Activated gamma-delta T cell treated with anti-CD3 and anti-CD28 coated beads, Interleukin-2, amount 50 U/mL, for 16 hours (primary cell): ENCODE measurements around the gene FRMD4A.

Experiments used
- DNase-seq: peaks from one replicate; pipeline ENCODE4 v3.0.0-alpha.2; 2020; ENCODE audit warnings: low read depth

FRMD4A gene

DNA sequence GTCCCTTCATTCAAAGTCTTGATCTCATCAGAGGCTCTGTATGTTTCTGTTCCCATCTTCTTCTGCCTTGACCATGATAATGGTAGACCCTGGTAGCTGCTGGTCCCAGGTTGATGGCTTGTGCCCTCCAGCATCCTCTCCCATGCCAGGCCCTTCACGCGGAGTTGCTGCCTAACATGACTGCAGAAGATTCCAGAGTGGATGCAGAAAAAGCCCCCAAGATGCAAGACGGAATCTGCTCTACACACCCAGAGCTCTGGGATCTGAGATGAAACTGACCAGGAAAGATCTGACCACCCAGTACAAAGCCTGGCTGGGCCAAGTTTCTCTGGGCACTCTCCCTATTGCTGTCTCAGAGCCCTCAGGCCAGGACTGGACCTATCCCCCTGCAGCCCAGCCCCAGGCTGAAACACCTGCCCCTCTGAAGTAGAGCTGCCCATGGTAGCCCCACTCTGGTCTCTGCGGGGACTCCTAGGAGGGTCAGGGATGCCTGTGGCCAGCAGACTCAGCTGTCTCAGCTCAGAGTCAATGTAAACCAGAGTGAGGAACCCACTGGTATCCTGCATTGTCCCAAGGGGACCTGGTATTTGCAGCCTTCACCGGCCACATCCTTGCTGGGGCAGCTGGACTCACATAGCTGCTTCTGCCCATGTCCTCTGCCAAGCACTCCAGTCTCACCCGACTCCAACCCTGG lies 9.5 kb upstream of the FRMD4A start:
- DNase-seq: no peak

DNA sequence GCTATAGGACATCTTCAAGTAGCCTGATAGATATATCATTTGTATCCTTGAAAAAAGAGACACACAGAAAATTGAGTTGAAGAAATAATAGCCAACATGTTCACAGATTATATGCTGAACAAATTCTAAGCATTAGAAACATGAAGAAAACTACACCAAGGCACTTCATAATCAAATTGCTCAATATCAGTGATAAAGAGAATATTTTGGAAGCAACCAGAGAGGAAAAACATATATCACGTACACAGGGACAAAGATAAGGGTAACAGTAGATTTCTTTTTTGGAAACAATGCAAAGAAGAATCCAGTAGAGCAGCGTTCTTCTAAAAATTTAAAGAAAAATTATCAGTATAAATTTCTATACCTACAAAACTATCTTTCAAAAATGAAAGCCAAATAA lies 6.0 kb upstream of the FRMD4A start:
- DNase-seq: no peak

DNA sequence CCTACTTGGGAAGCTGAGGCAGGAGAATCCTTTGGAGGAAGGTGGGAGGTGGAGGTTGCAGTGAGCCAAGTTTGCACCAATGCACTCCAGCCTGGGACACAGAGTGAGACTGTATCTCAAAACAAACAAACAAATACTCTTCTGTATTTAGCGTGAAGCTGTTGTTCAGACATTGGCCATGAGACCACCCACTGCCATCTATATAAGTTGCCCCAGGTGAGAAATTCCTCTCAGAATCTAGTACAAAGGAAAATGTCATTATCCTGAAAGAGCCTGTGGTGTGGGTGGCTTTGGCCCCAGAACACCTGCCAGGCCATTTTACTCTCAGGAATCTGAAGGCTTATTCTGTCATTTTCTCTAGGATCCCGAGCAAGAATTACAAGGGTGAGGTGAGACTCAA lies 4.0 kb upstream of the FRMD4A start:
- DNase-seq: no peak

DNA sequence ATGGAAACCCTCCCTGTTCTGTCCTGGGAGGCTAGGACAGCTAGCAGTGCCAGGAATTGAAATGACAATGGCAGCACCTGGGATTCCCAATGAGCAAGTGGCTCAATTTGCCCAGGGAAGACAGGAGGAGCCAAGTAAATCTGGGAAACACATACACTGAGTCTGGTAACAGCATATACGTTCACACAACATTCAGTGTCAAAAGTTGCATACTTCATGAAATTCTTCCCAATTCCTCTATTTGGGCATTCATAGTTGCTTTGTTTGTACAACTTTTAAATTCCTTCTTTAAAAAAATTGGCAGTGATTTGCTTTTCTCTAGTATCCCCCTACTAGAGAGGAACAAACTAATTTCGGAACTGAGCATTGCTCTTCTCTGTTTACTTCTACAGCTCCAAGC lies 2.9 kb upstream of the FRMD4A start:
- no peak for DNase-seq

DNA sequence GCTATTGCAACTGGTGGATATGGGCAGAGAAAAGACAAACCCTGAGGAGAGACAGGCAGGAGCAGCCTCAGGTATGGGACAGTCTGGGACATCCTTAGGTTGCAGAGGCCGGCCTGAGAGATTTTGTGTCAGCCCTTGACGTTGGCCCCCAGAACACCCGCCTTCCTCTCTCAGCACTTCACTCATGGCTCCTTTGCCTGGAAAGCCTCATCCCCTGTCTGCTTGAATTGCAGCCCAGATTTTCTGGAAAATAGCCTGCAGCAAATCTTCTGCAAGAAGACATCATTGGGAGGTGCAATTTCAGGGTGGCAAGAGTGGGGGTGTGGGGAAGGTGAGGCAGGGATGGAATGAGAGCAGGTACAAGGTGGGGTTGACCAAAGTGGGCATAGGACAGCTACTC lies 2.2 kb upstream of the FRMD4A start:
- DNase-seq: no peak

DNA sequence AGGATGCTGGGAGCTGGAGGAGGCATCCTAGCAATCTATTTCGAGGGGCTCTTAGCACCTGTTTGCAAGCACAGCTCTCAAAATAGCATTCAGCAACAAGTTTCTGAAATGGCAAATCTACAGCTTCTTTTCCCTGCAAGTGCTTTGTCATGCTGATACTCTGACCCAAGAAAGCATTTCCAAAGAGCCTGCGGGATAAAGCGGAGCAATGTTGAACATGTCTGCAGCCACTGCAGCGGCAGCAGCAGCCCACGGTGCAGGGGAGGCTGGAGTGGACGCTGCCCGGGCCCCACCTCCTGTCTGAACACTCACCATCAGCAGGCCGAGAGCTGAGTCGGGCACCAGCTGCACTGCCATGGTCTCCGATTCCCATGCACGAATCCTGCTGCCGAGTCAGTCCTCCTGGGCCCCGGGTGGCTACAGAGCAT lies 964 bp downstream of the FRMD4A start:
- DNase-seq: no peak

DNA sequence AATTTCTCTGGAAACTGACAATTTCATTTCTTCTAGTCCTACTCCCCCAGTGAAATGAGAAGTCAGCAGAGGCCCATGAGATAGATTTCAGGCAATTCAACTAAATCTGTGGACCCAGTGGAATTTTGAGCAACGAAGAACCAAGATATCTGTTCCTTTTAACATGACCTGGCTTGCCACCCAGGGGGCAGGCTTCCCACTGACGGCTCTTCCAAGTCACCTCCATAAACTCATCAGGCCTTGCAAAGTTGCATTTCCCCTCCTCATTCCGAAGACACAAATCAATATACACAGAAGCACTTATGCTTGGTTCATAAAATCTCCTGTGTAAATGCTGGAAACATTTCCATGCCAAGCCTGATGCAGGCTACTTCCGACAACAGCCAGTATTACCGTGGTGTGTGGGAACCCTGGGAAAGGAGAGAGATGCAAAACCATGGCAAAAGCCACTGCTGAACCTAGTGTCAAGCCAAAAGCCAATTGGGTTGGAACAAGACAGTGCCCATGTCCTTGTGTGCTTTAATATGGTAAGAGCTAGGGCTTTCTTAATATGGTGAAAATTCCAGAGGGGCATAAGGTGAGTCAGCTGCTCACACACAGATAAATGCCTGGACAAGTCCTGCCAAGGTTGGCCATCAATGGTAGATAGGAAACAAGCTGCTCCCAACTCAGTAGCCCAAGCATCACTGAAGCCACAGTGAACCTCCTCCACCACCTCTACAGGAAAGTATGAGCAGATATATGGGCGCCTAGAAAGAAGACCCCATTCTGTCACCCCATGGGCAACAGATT lies 1.6 kb downstream of the FRMD4A start:
- no peak for DNase-seq

DNA sequence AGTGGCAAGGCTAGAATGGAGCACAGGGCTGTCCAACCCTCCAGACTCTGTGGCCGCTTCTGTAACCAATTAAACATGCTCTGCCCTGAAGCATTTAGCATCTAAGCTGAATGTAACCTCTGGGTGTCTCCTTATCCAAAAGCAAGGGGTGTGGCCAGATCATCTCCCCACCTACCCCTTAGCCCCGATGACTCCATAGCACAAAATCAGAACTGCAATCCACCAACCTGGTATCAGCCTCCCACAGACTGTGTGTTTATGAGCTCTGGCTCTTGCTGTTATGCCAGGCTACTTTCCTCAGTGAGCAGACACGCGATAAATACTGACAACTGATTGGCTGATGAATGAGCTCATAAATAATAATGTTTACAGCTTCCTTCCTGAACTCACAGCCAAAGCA lies 3.2 kb downstream of the FRMD4A start:
- DNase-seq: no peak

DNA sequence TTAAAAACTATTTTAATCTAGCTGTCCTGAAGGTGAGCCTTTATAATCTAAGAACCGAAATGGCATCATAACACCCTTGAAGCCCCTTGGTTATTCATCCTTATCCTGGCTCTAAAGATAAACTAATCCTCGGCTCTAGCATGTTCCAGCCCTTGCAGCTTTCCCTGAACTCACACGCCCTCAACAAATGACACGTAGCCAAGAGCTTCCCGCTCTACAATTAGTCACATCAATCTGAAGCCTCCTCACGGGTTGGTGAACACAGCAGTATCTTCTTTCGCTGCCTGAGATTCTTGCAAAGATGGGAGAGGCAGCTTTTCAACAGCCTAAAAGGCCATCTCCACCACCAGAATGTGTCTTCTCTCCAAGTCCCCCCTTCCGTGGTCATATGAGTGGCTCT lies 4.1 kb downstream of the FRMD4A start:
- DNase-seq: no peak

DNA sequence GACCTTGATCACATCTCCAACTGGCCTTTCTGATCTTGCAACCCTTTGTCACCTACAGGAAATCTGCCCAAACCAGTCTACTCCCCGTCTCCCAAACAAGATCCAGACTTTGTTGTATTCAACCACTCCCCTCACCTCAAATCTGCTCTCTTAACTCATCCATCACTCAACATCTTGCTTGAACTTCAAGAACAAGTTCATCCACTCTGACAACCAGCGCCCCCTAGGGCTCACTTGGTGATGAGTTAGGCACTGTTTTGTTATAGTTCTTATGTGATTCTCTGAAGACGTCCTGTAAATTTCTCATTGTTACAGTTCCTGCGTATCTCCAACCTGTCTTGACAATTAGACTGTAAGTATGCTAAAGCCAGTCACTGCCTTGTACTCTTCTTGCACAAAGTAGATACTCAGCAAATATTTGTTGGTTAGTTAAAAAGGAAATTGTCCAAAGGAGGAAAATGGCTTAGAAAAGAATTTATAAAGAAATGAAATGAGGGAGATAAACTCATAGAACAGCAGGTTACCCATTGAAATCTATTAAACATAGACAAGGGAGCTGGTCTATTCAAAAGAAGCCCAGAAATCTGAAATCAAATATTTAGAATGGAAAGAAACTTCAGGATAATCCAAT lies 5.3 kb downstream of the FRMD4A start:
- peak; percentile 0 for DNase-seq

DNA sequence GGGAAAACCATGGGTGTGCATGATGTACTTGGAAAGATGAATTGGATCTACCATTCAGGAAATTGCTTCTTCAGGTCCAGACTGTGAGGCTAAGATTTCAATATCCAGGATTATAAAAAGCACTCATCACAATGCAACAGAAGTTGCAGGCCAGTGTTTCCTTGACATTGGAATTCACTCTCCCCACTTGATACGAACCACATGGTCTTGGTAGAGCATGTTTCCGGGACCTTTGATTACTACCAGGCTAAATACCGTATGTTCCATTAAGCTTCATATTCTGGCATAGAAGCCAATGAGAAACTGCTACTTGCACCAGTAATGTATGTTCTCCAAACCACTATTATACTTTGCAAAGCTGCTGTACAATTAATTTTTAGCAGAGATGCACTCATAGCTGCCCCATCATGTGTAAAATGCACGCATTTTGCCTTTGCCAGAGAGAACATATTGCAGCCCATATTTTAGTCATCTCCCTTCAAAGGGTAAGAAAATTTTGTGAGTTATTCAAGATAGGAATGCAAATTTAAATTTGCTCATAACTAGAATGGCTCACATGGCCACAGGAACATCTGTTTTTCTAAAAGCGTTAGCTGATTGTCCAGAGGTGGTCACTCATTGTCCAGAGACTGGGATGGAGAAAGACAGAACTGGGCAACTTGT lies 8.1 kb downstream of the FRMD4A start:
- no peak for DNase-seq

DNA sequence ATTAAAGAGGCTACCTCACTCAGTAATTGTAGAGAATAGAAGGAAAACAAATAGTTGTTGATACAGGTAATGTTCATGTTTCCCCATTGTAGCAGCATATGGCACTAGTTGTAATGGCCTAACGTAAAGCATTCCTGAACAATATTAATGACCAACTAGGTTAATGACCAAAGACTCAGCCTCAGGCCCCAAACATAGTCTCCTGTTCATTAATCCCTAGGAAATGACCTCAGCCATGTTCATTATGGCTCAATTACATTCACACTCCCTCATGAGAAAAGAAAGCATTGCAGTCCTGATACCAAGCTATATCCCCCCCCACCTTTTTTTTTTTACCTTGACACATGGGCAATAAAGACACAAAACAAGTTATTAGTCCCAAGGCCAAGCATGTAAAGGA lies 12.7 kb downstream of the FRMD4A start:
- no peak for DNase-seq

DNA sequence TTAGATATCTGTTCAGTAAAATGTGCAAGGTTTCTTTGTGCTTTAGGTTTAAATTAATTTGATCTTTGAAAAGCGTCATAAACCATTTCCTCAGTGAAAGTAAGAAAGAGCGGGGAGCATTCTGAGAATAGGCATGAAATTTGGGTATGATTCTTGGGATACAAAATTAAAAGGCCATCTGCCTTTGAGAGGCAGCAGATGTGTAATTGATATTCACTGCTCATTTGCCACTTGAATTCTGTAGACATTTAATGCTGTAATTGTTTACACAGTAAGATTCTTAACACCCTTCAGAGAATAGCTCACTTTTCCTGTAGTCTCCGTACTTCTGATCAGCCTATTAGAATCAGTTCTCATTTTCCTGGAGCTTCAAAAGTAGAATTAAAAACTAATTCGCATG lies 18.7 kb downstream of the FRMD4A start:
- no peak for DNase-seq

DNA sequence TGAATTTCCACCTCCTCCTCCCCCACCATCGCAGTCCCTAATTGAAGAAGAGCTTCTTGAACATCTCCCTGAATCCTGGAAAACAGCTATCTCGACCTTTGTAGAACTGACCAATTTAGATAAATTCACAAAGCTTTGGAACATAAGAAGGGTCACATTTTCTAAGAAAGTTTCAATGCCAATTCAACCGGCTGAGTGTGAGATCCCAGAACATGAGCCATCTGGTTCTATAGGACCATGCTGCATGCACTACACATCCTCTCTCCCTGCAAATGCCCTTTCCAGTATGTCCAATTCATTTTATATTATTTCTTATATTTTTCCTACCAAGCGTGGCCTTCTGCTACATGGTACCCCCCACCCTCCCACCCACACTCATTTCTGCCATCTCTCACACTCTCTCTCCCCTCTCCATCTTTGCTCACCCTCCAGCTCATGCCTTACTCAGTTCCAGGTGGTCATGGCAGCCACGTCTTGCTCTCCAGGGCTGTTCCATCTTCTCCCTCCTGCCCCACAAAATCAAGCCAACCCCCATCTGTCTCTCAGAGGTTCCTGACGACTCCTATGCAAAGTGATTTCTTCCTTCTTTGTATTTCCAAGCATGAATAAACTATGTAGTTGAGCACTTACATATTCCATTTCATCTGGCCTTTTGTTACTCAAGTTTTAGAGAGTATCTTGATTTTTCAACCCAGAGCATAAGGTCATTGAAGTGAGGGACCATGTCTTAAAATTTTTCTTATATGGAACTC lies 19.3 kb downstream of the FRMD4A start:
- DNase-seq: no peak

DNA sequence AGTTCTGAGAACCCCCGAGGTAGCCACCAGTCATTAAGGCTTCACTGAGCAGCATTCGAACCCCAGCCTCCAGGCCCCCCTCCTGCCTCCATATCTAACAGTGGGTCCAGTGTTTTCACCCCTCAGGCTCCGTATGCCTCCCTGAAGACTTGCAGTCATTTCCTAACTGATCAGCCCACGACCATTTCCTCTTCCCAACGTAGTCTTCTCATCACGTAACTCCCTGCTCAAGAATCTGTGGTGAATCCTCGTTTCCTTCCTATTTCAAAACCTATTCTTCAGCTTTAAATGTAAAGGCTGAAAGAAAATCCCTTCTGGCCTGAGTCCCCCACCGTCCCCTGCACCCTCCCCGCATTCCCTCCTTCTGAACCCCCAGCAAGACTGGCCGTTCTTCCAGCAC lies 21.1 kb downstream of the FRMD4A start:
- DNase-seq: no peak

DNA sequence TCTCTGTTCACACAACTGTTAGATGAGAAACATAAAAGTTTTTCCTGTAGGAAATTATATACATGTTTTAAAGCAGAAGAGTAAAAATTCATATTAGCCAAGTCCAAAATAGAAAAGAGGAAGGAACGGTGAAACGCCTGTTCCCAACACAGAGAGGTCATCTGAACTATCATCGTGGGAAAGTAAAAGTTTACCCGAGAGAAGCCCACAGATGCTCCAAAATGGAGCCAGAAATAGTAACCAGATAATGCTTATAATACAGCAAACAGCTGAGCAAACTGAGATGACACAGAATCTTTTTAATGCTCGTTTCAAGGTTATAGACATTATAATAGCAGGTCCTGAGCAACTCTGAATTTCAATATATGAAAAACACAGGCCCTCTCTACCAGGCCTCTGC lies 24.5 kb downstream of the FRMD4A start:
- DNase-seq: no peak

DNA sequence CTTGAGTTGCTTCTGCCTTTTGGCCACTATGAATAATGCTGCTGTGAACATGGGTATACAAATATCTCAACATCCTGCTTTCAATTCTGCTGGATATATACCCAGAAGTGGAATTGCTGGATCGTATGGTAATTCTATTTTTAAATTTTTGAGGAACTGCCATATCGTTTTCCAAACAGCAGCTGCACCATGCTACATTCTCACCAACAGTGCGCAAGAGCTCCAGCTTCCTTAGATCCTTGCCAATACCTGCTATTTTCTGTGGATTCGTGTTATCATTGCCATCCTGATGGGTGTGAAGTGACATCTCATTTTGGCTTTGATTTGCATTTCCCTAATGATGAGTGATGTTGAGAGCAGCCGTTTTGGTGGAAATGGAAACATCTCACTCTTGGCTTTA lies 26.7 kb downstream of the FRMD4A start:
- DNase-seq: no peak

DNA sequence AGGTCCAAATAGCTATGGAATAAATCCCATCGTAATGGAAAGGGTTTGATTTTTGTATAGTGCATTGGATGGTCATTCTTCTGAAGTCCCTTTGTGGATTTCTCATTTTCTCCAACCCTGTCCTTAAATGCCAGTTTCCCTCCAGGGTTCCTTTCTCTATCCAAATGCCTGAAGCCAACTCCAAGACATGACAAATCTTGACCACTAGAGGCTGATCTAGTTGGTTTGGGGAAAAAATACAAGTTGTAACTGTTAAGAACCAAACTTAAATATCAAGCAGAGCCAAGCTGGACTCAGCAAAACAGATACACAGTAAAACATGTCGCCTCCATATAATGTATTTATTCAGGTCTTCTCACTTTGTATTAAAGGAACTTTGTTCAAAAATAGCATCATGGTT lies 28.7 kb downstream of the FRMD4A start:
- DNase-seq: no peak

DNA sequence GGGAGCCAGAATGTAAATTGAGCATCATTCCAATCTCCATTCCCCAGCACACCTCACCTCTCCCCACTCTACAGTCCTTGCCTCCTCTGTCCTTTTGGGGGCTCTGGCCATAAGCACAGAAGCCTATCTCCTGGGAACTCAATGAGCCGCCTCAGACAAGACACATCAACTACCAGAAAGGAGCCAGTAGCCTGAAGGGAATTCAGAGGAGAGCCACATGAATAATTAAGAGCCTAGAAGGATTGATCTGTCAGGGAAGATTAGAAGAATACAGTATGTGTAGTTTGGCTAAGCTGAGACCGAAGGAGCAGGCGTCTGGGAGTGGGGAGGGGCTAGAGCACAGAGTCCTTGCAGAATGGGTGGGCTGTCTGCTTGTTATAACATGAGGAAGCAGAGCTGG lies 31.2 kb downstream of the FRMD4A start:
- DNase-seq: no peak

DNA sequence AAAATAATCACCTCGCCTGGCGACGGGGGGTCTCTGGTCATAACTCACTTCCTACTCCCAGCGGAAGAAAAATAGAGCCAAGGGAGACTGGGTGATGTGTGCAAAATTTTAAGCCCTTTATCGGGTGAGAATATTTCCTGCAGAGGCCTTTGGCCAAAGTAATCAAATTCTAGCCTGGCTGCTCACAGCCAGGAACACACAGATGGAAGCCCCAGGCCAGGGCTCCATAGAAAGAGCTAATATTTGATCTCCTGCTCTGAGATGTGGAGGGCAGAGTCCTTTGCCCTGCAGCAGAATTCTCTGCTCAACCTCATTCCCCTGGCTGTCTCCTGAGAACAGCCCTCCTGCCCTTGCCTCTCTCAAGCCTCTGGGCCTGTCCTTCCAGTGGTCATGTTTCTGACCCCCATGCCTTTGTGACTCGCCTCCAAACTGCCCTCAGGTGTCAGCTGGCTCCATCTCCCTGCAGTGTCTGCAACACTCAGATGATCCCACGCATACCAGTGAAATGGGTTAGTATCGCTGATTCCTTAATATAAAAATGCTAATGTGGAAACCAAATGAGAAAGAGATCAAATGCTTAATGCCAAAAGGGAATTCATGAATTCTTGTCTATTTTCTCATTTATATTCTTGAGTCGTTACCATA lies 34.5 kb downstream of the FRMD4A start:
- DNase-seq: no peak

DNA sequence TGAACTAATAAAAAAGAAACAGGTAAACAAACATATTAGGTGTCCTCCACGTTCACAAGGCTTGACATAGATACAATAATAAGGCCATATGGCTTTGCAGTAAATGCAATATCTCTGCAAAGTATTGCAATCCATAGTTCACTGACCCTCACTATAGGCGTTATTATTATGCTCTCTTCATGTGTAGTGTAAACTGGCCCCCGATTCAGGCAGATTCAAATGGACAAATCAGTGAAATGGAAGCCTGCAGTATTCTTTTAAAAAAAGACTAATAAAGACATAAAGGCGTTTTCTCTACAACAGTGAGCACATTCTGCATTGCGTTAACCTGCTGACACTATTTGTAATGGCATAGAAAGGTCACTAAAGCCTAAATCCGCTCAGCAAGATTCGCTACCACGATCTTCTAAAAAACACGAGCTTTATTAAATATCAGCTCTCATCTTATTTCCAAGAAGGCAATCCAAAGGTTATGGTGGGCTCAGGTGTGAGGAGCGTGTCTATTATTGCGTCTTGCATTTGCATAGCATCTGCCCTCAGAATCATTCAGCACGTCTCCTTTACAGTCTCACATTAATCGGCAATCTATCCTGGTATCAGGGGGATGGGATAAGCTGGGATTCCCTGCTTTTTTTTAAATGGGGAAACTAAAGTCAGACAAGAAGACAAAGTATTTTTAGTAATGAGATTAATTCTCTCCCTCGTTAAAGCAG lies 36.2 kb downstream of the FRMD4A start:
- no peak for DNase-seq
